ENCODE data around the gene GSTA1.
"Not testable (repeated sequence)": the region's sequence is repeated elsewhere in the genome, so short reads cannot be mapped to it uniquely, and the experiment has no call there.

Gene GSTA1

DNA sequence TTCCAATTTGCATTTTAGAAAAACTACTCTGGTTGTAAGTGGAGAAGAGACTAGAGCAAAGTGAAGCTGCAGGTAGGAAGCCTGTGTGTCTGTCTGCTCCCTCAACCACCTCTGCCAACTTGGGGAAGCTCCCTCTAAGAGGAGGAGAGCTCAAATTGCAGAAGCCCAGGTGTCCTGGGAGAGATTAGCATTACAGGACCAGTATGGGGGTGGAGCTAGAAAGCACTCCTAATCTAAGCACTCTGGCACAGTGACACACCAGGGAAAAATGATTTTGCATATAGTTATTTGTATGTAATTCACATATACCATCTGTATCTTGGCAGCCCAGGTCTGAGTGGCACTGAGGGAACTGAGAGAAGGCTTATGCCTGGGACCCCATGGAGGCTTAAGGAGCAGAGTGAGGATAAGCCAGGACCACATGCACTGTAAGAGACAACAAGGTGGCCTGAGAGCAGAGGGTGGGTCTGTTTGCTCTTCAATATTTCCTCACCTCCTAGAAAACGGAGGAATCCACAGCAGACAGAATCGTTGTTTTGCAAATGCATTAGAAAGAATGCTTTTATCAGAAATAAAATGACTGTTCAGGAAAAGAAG is 54.0 kb downstream of the GSTA1 start:
- peaks cover 8% of the 10 kb centered on the region for H3K27me3 Mint-ChIP-seq (ENCODE audit: low read depth, poor library complexity)
- H3K4me3 Mint-ChIP-seq = no peak overlapping the region
- H3K9me3 Mint-ChIP-seq = peaks cover 23% of the 10 kb centered on the region
- H3K4me1 Mint-ChIP-seq = peaks cover 21% of the 10 kb centered on the region
- TF ChIP-seq, protein P1, sequence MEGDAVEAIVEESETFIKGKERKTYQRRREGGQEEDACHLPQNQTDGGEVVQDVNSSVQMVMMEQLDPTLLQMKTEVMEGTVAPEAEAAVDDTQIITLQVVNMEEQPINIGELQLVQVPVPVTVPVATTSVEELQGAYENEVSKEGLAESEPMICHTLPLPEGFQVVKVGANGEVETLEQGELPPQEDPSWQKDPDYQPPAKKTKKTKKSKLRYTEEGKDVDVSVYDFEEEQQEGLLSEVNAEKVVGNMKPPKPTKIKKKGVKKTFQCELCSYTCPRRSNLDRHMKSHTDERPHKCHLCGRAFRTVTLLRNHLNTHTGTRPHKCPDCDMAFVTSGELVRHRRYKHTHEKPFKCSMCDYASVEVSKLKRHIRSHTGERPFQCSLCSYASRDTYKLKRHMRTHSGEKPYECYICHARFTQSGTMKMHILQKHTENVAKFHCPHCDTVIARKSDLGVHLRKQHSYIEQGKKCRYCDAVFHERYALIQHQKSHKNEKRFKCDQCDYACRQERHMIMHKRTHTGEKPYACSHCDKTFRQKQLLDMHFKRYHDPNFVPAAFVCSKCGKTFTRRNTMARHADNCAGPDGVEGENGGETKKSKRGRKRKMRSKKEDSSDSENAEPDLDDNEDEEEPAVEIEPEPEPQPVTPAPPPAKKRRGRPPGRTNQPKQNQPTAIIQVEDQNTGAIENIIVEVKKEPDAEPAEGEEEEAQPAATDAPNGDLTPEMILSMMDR (IDR thresholded peaks at IDR 0.05) = no peak
- no peak for DNase-seq
- no peak overlapping the region for H3K27ac Mint-ChIP-seq
- peaks cover 5% of the 10 kb centered on the region for H3K36me3 Mint-ChIP-seq (ENCODE audit: low read depth)

GRCh38 chr6:52747301-52747700 is 56.3 kb downstream of the GSTA1 start:
- not testable (repeated sequence) for H3K27me3 Mint-ChIP-seq (ENCODE audit: low read depth, poor library complexity); H3K4me3 Mint-ChIP-seq; DNase-seq; H3K36me3 Mint-ChIP-seq (ENCODE audit: low read depth); H3K27ac Mint-ChIP-seq
- Mint-ChIP-seq H3K4me1 (peaks cover 21% of the 10 kb centered on the region), H3K9me3 (peaks cover 24% of the 10 kb centered on the region)

- Mint-ChIP-seq H3K27me3 (ENCODE audit: low read depth, poor library complexity) (no peaks in the 10 kb centered on the region), H3K4me3 (no peak overlapping the region), H3K9me3 (peaks cover 24% of the 10 kb centered on the region), H3K4me1 (peaks cover 21% of the 10 kb centered on the region), H3K27ac (no peak overlapping the region), H3K36me3 (ENCODE audit: low read depth) (peaks cover 5% of the 10 kb centered on the region)
- TF ChIP-seq, protein P1 (IDR thresholded peaks at IDR 0.05) = no peak
- DNase-seq = no peak
Measured at GRCh38 chr6:52746213-52746612, 57.4 kb downstream of the GSTA1 start.

GRCh38 chr6:52745764-52746201 is 57.8 kb downstream of the GSTA1 start:
- H3K27me3 Mint-ChIP-seq (ENCODE audit: low read depth, poor library complexity) = no peaks in the 10 kb centered on the region
- H3K27ac Mint-ChIP-seq = no peak overlapping the region
- TF ChIP-seq, protein P1 (IDR thresholded peaks at IDR 0.05) = no peak
- no peak overlapping the region for H3K4me3 Mint-ChIP-seq
- no peak for DNase-seq
- peaks cover 21% of the 10 kb centered on the region for H3K4me1 Mint-ChIP-seq
- H3K9me3 Mint-ChIP-seq = peaks cover 25% of the 10 kb centered on the region
- H3K36me3 Mint-ChIP-seq (ENCODE audit: low read depth) = peaks cover 2% of the 10 kb centered on the region

- H3K27me3 Mint-ChIP-seq (ENCODE audit: low read depth, poor library complexity) = no peaks in the 10 kb centered on the region
- no peaks in the 10 kb centered on the region for H3K36me3 Mint-ChIP-seq (ENCODE audit: low read depth)
- H3K9me3 Mint-ChIP-seq = peaks cover 28% of the 10 kb centered on the region
- H3K4me1 Mint-ChIP-seq = no peaks in the 10 kb centered on the region
- H3K27ac Mint-ChIP-seq = no peak overlapping the region
- H3K4me3 Mint-ChIP-seq = no peak overlapping the region
- no peak for DNase-seq
- TF ChIP-seq, protein P1 (IDR thresholded peaks at IDR 0.05) = no peak
Measured at GRCh38 chr6:52741872-52742271, 61.7 kb downstream of the GSTA1 start.
